Suprapubic skin (tissue), 4 donors: Measurements from ENCODE around the gene TK2. TPM values are rescaled to one million over a fixed set of nuclear protein-coding genes. Genes with fewer than 3 reads are reported as not detected.

ENCODE experiments used
- DNase-seq, 2 donors: peaks; one replicate each; pipeline ENCODE4 v3.0.0-alpha.2; 2019; ENCODE audit warnings: low spot score in 2 of 2
- H3K27ac ChIP-seq: fragments of 200-600 bp; sonication (generic); one replicate; pipeline ENCODE4 v1.5.1; 2019
- H3K27me3 ChIP-seq: fragments of 200-600 bp; sonication (generic); one replicate; pipeline ENCODE4 v1.5.1; 2019
- H3K36me3 ChIP-seq: fragments of 200-600 bp; sonication (generic); one replicate; pipeline ENCODE4 v1.5.1; 2019
- H3K4me1 ChIP-seq: fragments of 200-600 bp; sonication (generic); one replicate; pipeline ENCODE4 v1.5.1; 2019
- H3K4me3 ChIP-seq: fragments of 200-600 bp; sonication (generic); one replicate; pipeline ENCODE4 v1.5.1; 2019; ENCODE audit warnings: mild to moderate bottlenecking
- H3K9me3 ChIP-seq: fragments of 200-600 bp; sonication (generic); one replicate; pipeline ENCODE4 v1.5.1; 2019
- CTCF ChIP-seq, 2 donors: fragments of 200-600 bp in 1 of 2; fragments of 450-650 bp in 1 of 2; sonication (generic) in 1 of 2; IDR thresholded peaks; one replicate each; pipeline ENCODE4 v1.5.1; 2016 to 2019; ENCODE audit warnings: antibody characterized with exemption in 2 of 2, mild to moderate bottlenecking in 1 of 2, moderate library complexity in 1 of 2
- EP300 ChIP-seq: sonication (generic); formaldehyde crosslinking; IDR thresholded peaks from one replicate; pipeline ENCODE4 v1.6.1; 2017; ENCODE audit warnings: antibody characterized with exemption
- POLR2A ChIP-seq, 2 donors: fragments of 450-650 bp; IDR thresholded peaks; one replicate each; pipeline ENCODE4 v1.6.1; 2017; ENCODE audit warnings: antibody characterized with exemption in 2 of 2, mild to moderate bottlenecking in 2 of 2, moderate library complexity in 2 of 2
- POLR2AphosphoS5 ChIP-seq, 3 donors: sonication (generic); formaldehyde crosslinking; IDR thresholded peaks; one replicate each; pipeline ENCODE4 v1.6.1; 2017; ENCODE audit warnings: antibody characterized with exemption in 3 of 3
- WGBS: methylation state at CpG from one replicate; pipeline ENCODE4 v1.1.5; 2018; 5-methylcytosine and 5-hydroxymethylcytosine counted together
- total RNA-seq, 4 donors: library from RNA; depleted of rRNA; stranded (reverse); fragments of >200 nt; gene quantifications; one replicate each; pipeline ENCODE4 v1.1.0, GENCODE V29; 2016

TK2 gene
- total RNA-seq, 4 donors from 2014 or later, result 13.6 to 27.0 (median 19.7) TPM

DNA sequence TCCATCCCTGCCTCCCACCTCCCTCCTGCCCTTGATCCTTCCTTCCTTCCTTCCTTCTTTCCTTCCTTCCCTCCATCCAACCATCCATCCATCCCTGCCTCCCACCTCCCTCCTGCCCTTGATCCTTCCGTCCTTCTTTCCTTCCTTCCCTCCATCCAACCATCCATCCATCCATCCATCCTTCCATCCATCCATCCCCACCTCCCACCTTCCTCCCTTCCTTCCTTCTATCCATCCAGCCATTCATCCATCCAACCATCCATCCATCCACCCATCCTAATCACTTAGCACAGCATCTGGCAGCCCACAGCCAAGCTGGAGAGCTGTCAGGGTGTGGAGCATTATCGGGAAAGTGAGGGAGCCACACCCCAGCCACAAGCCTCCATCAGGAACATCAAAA, 54.5 kb downstream of the TK2 start:
- peak in 1 of 2 donors; percentile 26 for DNase-seq
- Histone ChIP-seq H3K4me1 (no peaks in the 10 kb centered on the region), H3K27me3 (no peaks in the 10 kb centered on the region), H3K36me3 (no peaks in the 10 kb centered on the region), H3K9me3 (no peaks in the 10 kb centered on the region), H3K4me3 (no peak overlapping the region), H3K27ac (no peak overlapping the region)
- WGBS, result 98% methylated on average over 2 of the region's 2 CpGs
- TF ChIP-seq EP300 (no peak), POLR2A (IDR thresholded peaks at IDR 0.05) (no peak), POLR2AphosphoS5 (IDR thresholded peaks at IDR 0.05) (no peak)

GRCh38 chr16:66494916-66495315, 55.0 kb downstream of the TK2 start:
- no peak overlapping the region for H3K27ac ChIP-seq
- DNase-seq, result no peak
- H3K36me3 ChIP-seq, result no peaks in the 10 kb centered on the region
- H3K9me3 ChIP-seq, result no peaks in the 10 kb centered on the region
- no peak overlapping the region for H3K4me3 ChIP-seq
- no peaks in the 10 kb centered on the region for H3K4me1 ChIP-seq
- H3K27me3 ChIP-seq, result no peaks in the 10 kb centered on the region
- TF ChIP-seq POLR2A (IDR thresholded peaks at IDR 0.05), result no peak
- WGBS, result 97% methylated on average over 2 of the region's 2 CpGs

- Histone ChIP-seq H3K27ac (no peak overlapping the region), H3K27me3 (no peaks in the 10 kb centered on the region), H3K4me1 (no peaks in the 10 kb centered on the region), H3K9me3 (no peaks in the 10 kb centered on the region), H3K4me3 (no peak overlapping the region), H3K36me3 (no peaks in the 10 kb centered on the region)
- WGBS, result 89% methylated on average over 4 of the region's 14 CpGs
- peak in 1 of 2 donors; percentile 32 for DNase-seq
- TF ChIP-seq EP300, result no peak
- TF ChIP-seq POLR2AphosphoS5 (IDR thresholded peaks at IDR 0.05), result no peak
- no peak for TF ChIP-seq POLR2A (IDR thresholded peaks at IDR 0.05)
- no peak for TF ChIP-seq CTCF (IDR thresholded peaks at IDR 0.05)
Observed at GRCh38 chr16:66493490-66494401, 56.2 kb downstream of the TK2 start.

GRCh38 chr16:66491716-66492064, 58.2 kb downstream of the TK2 start:
- peak in 1 of 2 donors; percentile 27 for DNase-seq
- no peak overlapping the region for H3K27ac ChIP-seq
- no peaks in the 10 kb centered on the region for H3K36me3 ChIP-seq
- peaks cover 9% of the 10 kb centered on the region for H3K4me1 ChIP-seq
- no peaks in the 10 kb centered on the region for H3K9me3 ChIP-seq
- WGBS, result 91% methylated on average over 7 of the region's 7 CpGs
- TF ChIP-seq POLR2A (IDR thresholded peaks at IDR 0.05), result no peak
- TF ChIP-seq POLR2AphosphoS5 (IDR thresholded peaks at IDR 0.05), result no peak
- no peak for TF ChIP-seq EP300
- TF ChIP-seq CTCF (IDR thresholded peaks at IDR 0.05), result no peak
- H3K27me3 ChIP-seq, result no peaks in the 10 kb centered on the region
- H3K4me3 ChIP-seq, result no peak overlapping the region

DNA sequence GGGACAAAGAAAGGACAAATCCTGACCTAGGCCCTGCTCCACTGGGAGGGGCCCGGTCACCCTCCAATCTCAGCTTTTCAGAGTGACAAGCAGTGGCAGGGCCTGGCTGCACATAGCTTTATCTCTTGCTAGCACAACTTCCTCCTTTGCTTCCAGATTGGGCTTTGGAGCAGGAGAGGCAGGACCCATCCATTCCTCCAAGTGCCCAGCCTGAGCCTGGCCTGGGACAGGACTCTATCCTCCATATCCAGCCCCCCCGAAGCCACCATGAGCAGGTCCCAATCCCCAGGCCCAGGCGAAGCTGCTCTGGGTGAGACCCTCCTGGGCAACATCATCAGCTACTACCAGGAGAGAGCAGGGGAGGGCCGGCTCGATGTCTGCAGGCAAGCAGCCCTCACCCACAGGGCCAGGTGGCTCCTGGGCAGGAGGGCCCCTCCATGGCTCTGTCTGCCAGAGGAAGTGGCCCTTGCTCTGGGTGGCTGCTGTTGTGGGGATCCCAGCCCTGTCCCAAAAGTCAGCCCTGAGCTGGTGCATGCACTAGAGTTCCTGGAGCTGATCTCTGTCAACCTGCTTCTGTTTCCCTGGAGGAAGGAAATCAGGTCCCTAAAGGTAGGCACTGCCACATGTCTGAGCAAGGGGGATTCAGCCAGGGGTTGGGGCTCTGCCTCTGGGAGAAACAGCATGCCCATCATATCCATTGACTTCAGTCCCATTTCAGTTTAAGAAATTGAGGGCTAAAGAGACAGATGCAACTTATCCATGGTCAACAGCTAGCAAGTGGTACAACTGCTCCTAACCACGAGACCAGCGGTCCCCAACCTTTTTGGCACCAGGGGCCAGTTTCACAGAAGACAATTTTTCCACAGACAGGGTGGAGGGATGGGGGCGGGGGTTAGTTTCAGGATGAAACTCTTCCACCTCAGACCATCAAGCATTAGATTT, 58.9 kb downstream of the TK2 start:
- H3K27me3 ChIP-seq, result no peaks in the 10 kb centered on the region
- H3K27ac ChIP-seq, result no peak overlapping the region
- H3K9me3 ChIP-seq, result no peaks in the 10 kb centered on the region
- DNase-seq, result peak; percentile 56 to 74
- no peak for TF ChIP-seq EP300
- TF ChIP-seq POLR2A (IDR thresholded peaks at IDR 0.05), result no peak
- TF ChIP-seq POLR2AphosphoS5 (IDR thresholded peaks at IDR 0.05), result no peak
- TF ChIP-seq CTCF (IDR thresholded peaks at IDR 0.05), result no peak
- H3K4me3 ChIP-seq, result no peak overlapping the region
- no peaks in the 10 kb centered on the region for H3K36me3 ChIP-seq
- H3K4me1 ChIP-seq, result peaks cover 13% of the 10 kb centered on the region
- 87% methylated on average over 5 of the region's 8 CpGs for WGBS

GRCh38 chr16:66489818-66490217, 60.1 kb downstream of the TK2 start:
- DNase-seq, result no peak
- WGBS, result 76% methylated on average over 4 of the region's 5 CpGs
- Histone ChIP-seq H3K36me3 (no peaks in the 10 kb centered on the region), H3K27ac (no peak overlapping the region), H3K4me1 (peaks cover 13% of the 10 kb centered on the region), H3K4me3 (no peak overlapping the region), H3K27me3 (no peaks in the 10 kb centered on the region), H3K9me3 (no peaks in the 10 kb centered on the region)
- no peak for TF ChIP-seq POLR2A (IDR thresholded peaks at IDR 0.05)
- TF ChIP-seq EP300, result no peak
- TF ChIP-seq POLR2AphosphoS5 (IDR thresholded peaks at IDR 0.05), result no peak
- TF ChIP-seq CTCF (IDR thresholded peaks at IDR 0.05), result no peak
